GM12892 (cell line): Measurements from ENCODE around the gene TRAF3IP3.

Source experiments
- POLR2A ChIP-seq: IDR thresholded peaks from 2 replicates; pipeline ENCODE4 v1.6.1; 2011; ENCODE audit warnings: low read depth, low read length, control low read depth
- POLR2AphosphoS5 ChIP-seq: IDR thresholded peaks from 2 replicates; pipeline ENCODE4 v1.6.1; 2011; ENCODE audit warnings: low read depth, low read length, control low read depth

- TF ChIP-seq POLR2A, result no peak
- no peak for TF ChIP-seq POLR2AphosphoS5
These were observed 46.4 kb downstream of the TRAF3IP3 start for GRCh38 chr1:209802117-209802779.
